Measurements from ENCODE around the gene PFKFB3. TPM values are rescaled to one million over a fixed set of nuclear protein-coding genes. Genes with fewer than 3 reads are reported as not detected.
A peak's percentile ranks its signal among the peaks of the same experiment; 100 is the strongest.

Gene PFKFB3
- total and polyA plus RNA-seq, 2 of the 4 experiments (the other 2 are of a cell fraction) = 34.1 to 45.5 TPM

DNA sequence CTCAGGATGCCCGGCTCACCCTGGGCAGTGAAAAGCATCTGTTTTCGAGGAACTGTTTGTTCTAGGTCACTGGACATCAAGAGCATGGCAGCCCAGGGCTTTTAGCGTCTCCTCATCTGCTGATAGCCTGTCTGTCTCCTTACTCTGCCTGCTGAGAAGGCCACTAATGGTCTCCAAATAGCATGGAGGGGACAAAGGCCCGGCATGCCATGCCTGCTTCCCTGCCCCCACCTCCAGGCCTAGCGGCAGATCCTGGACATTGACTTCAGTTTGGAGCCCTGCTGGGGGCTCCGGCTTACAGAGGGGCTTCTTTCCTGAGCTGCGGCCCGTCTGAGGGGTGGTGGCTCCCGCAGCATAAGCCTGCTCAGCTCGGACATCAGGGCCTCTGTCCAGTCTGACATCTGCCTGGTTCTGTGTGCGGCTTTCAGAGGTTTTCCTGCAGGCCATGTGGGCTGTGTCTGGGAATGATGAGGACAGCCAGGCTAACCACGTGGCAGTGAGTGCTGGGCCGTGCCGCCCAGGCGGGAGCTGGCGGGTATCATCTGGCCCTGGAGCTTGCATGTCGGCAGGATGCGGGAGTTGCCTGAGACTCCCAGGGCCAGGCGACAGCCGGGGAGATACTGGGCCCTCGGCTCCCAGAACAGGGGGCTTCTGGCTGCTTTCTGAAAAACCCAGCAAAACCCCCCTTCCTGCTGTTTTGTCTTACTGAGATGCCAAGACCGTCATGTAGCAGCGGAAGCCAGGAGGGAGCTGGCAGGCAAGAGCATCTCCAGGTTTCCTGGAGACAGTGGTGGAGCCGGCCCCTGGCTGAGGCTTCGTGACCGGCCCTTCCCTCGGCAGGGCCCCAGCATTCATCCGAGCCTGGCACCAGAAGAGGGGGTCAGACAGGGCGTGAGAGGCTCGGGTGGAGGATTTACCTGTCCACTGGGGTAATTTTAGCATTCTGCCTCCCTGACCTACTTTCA, 9.2 kb downstream of the PFKFB3 start:
- H3K4me3 ChIP-seq (ENCODE audit: insufficient read depth, low read depth, low read length) = no peak overlapping the region
- DNase-seq (peak; percentile 46), ATAC-seq (ENCODE audit: low read depth) (no peak)
- H2BK15ac ChIP-seq (ENCODE audit: low read depth, low read length) = no peak overlapping the region
- H3K18ac ChIP-seq (ENCODE audit: low read depth, low read length) = no peak overlapping the region
- in situ Hi-C loops (cut with MboI; ENCODE audit: low sequenced_read_pairs) = no loop called here
- H4K91ac ChIP-seq (ENCODE audit: insufficient read depth, low read depth, low read length) = no peak overlapping the region
- no peak overlapping the region for H4K8ac ChIP-seq (ENCODE audit: low read depth in 2 of 2, low read length in 2 of 2)
- H3K9me3 ChIP-seq (ENCODE audit: control insufficient read depth, insufficient read depth, low read length) = no peaks in the 10 kb centered on the region
- H2BK120ac ChIP-seq (ENCODE audit: low read depth, low read length) = no peak overlapping the region
- ChIA-PET POLR2A (ENCODE audit: unreplicated experiment) (interaction anchor here (0.6 kb wide), 1 partner anchor 194 kb away, joined by 5 read pairs; no protein-coding TSS in a partner anchor), CTCF (interaction anchor here (1.1 kb wide), 1 partner anchor 9 kb away, joined by 3 read pairs; the partner anchor contains the start of gene PFKFB3)
- H2BK20ac ChIP-seq (ENCODE audit: low read depth, low read length) = no peak overlapping the region
- no TSS peak for BruUV-seq (replicated peaks)
- no peak overlapping the region for H3K9ac ChIP-seq (ENCODE audit: low read depth, low read length)
- H2AK9ac ChIP-seq (replicated peaks; ENCODE audit: low read depth, low read length, poor library complexity) = no peak overlapping the region
- H3K4ac ChIP-seq (ENCODE audit: low read depth, low read length) = peak overlapping the region; percentile 34
- H4K20me1 ChIP-seq (ENCODE audit: insufficient read depth, low read length) = peaks cover 91% of the 10 kb centered on the region
- H4K5ac ChIP-seq (ENCODE audit: low read depth, low read length) = no peak overlapping the region
- H2AK5ac ChIP-seq (ENCODE audit: low read depth, low read length) = peak overlapping the region; percentile 21; the same call in 1 of the 2 replicates
- H3K14ac ChIP-seq (replicated peaks; ENCODE audit: low read depth, low read length) = peak overlapping the region; percentile 25; the same call in 1 of the 2 replicates
- WGBS, 2 experiments (ENCODE audit: extremely low coverage in 2 of 2, insufficient read length in 1 of 2) = 63% methylated on average over 14 of the region's 30 CpGs; no CpG with 5 or more reads in 1 of the 2 experiments
- no peak overlapping the region for H2BK5ac ChIP-seq (ENCODE audit: low read depth, low read length, poor library complexity, severe bottlenecking)
- dilution Hi-C loops (cut with HindIII; ENCODE audit: low sequenced_read_pairs, unreplicated experiment) = no loop called here
- no peak for TF ChIP-seq CEBPB (IDR thresholded peaks at IDR 0.05; ENCODE audit: low read depth, low read length)
- TF ChIP-seq MXI1 (IDR thresholded peaks at IDR 0.05; ENCODE audit: borderline replicate concordance, low read depth, low read length) = peak; percentile 92; the same call in 1 of the 2 replicates
- TF ChIP-seq BHLHE40 (IDR thresholded peaks at IDR 0.05; ENCODE audit: low read depth, low read length) = no peak
- TF ChIP-seq RCOR1 (IDR thresholded peaks at IDR 0.05; ENCODE audit: insufficient replicate concordance, low read length) = no peak
- TF ChIP-seq, protein P1, sequence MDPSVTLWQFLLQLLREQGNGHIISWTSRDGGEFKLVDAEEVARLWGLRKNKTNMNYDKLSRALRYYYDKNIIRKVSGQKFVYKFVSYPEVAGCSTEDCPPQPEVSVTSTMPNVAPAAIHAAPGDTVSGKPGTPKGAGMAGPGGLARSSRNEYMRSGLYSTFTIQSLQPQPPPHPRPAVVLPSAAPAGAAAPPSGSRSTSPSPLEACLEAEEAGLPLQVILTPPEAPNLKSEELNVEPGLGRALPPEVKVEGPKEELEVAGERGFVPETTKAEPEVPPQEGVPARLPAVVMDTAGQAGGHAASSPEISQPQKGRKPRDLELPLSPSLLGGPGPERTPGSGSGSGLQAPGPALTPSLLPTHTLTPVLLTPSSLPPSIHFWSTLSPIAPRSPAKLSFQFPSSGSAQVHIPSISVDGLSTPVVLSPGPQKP (IDR thresholded peaks at IDR 0.05; ENCODE audit: borderline replicate concordance, low read depth, low read length) = no peak
- no peak for TF ChIP-seq POLR2A (IDR thresholded peaks at IDR 0.05; ENCODE audit: low read depth, low read length)
- no peak for TF ChIP-seq MAZ (IDR thresholded peaks at IDR 0.05; ENCODE audit: borderline replicate concordance, low read depth, low read length)
- TF ChIP-seq, protein P2, sequence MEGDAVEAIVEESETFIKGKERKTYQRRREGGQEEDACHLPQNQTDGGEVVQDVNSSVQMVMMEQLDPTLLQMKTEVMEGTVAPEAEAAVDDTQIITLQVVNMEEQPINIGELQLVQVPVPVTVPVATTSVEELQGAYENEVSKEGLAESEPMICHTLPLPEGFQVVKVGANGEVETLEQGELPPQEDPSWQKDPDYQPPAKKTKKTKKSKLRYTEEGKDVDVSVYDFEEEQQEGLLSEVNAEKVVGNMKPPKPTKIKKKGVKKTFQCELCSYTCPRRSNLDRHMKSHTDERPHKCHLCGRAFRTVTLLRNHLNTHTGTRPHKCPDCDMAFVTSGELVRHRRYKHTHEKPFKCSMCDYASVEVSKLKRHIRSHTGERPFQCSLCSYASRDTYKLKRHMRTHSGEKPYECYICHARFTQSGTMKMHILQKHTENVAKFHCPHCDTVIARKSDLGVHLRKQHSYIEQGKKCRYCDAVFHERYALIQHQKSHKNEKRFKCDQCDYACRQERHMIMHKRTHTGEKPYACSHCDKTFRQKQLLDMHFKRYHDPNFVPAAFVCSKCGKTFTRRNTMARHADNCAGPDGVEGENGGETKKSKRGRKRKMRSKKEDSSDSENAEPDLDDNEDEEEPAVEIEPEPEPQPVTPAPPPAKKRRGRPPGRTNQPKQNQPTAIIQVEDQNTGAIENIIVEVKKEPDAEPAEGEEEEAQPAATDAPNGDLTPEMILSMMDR (conservative IDR thresholded peaks at IDR 0.05; ENCODE audit: low read depth, low read length) = no peak
- TF ChIP-seq NFE2L2 (IDR thresholded peaks at IDR 0.05; ENCODE audit: low read depth, low read length) = no peak
- TF ChIP-seq RAD21 (IDR thresholded peaks at IDR 0.05; ENCODE audit: low read length) = no peak
- TF ChIP-seq, protein P3, sequence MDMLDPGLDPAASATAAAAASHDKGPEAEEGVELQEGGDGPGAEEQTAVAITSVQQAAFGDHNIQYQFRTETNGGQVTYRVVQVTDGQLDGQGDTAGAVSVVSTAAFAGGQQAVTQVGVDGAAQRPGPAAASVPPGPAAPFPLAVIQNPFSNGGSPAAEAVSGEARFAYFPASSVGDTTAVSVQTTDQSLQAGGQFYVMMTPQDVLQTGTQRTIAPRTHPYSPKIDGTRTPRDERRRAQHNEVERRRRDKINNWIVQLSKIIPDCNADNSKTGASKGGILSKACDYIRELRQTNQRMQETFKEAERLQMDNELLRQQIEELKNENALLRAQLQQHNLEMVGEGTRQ (IDR thresholded peaks at IDR 0.05; ENCODE audit: low read depth, low read length) = peak; percentile 24; the same call in 1 of the 2 replicates
- TF ChIP-seq SMC3 (IDR thresholded peaks at IDR 0.05; ENCODE audit: low read depth, low read length) = no peak
- H3K4me2 ChIP-seq (ENCODE audit: low read depth, low read length) = no peak overlapping the region
- H3K79me1 ChIP-seq (ENCODE audit: low read depth in 1 of 2, low read length in 2 of 2) = peaks cover 12 to 83% of the 10 kb centered on the region in 2 experiments
- H3K9me1 ChIP-seq (ENCODE audit: insufficient read depth, low read length) = peaks cover 38% of the 10 kb centered on the region
- peaks cover 42% of the 10 kb centered on the region for H3K36me3 ChIP-seq (ENCODE audit: control insufficient read depth, insufficient read depth, low read length)
- peak overlapping the region; percentile 71 for H2AFZ ChIP-seq (replicated peaks; ENCODE audit: low read length, poor library complexity)
- peaks cover 18% of the 10 kb centered on the region; the same call in 1 of the 2 replicates for H3K4me1 ChIP-seq (ENCODE audit: control insufficient read depth, insufficient read depth, low read length)
- no peak overlapping the region for H3K56ac ChIP-seq (ENCODE audit: extremely low read depth, insufficient read depth, low read length)
- H3K27ac ChIP-seq (ENCODE audit: insufficient read depth, low read length) = no peak overlapping the region; the same call in 1 of the 2 replicates
- intact Hi-C loops (cut with micrococcal nuclease) = loop anchor here (2.0 kb wide), 1 partner anchor 27 kb away; no protein-coding TSS in a partner anchor
- H3K23ac ChIP-seq (ENCODE audit: low read depth, low read length) = peak overlapping the region; percentile 83; the same call in 1 of the 2 replicates
- H3K27me3 ChIP-seq (ENCODE audit: control insufficient read depth, insufficient read depth, low read length) = no peaks in the 10 kb centered on the region
